HTR-8/SVneo (cell line): ENCODE measurements around the gene HLA-DQA2.
"Not testable (repeated sequence)": the region's sequence is repeated elsewhere in the genome, so short reads cannot be mapped to it uniquely, and the experiment has no call there.

Experiments
- DNase-seq: peaks from one replicate; pipeline ENCODE4 v3.0.0; 2011; ENCODE audit warnings: low spot score, mixed read lengths; ENCODE audit not compliant: insufficient read length
- FAIRE-seq: peaks from 2 replicates; lab custom pipeline; 2011; peaks lifted over from hg19 to GRCh38; lab: Jason Lieb, UNC

Gene HLA-DQA2

DNA sequence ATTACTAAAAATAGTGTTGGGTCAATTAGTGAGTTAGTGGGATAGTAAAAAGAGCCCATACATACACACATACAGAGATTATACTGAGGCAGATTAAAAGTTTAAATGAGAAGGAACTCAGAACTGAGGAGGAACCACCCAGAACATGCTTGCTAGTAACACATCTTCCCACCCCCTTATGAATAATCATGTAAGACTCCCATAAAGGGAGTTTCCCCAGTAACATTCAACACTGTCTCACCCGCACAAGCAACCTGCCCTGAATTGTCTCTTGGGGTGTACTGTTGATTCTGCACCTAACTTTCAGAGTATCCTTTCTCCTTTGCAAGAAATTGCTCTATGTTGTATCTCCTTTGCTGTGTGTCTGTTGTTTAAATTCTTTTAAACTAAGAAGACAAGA lies 33.2 kb downstream of the HLA-DQA2 start:
- FAIRE-seq = no peak
- no peak for DNase-seq

DNA sequence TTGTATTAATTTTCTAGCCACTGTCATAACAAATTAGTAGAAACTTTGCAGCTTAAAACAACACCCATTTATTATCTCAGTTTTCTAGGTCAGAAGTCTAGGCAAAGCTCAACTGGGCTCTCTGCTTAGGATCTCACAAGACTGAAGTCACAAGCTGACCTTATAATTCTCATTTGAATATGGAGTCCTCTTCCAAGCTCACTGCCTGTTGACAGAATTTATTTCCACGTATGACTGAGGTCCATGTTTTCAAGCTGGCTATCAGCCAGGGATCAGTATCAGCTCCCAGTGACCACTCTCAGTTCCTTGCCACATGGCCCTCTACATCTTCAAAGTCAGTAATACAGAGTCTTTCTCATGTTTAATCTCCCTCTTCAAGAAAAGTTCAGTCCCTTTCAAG lies 33.9 kb downstream of the HLA-DQA2 start:
- no peak for DNase-seq
- no peak for FAIRE-seq

DNA sequence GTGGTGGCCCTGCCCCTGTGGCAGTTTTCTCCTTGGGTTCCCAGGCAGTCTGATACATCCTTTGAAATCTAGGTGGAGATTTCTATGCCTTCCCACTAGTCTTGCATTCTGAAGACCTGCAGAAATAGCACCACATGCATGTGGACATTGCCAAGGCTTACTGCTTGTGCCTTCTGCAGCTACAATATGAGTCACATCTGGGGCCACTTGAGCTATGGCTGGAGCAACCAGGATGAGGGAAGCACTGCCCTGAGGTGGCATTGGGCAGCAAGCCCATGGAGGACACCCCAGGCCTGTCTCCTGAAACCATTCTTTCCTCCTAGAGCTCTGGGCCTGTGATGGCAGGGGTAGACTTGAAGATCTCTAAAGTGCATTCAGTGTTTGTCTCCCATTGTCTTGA lies 37.8 kb downstream of the HLA-DQA2 start:
- no peak for FAIRE-seq
- no peak for DNase-seq

DNA sequence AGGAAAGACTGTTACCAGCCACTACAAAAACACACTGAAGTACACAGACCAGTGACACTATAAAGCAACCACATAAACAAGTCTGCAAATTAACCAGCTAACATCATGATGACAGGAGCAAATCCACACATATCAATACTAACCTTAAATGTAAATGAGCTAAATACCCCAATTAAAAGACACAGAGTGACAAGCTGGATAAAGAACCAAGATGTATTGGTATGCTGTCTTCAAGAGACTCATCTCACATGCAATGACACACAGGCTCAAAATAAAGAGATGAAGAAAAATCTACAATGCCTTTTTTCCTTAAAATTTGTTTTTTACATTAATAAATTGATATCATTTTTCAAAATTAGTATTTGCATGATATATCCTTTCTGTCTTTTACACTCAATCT lies 41.7 kb downstream of the HLA-DQA2 start:
- FAIRE-seq = not testable (repeated sequence)

DNA sequence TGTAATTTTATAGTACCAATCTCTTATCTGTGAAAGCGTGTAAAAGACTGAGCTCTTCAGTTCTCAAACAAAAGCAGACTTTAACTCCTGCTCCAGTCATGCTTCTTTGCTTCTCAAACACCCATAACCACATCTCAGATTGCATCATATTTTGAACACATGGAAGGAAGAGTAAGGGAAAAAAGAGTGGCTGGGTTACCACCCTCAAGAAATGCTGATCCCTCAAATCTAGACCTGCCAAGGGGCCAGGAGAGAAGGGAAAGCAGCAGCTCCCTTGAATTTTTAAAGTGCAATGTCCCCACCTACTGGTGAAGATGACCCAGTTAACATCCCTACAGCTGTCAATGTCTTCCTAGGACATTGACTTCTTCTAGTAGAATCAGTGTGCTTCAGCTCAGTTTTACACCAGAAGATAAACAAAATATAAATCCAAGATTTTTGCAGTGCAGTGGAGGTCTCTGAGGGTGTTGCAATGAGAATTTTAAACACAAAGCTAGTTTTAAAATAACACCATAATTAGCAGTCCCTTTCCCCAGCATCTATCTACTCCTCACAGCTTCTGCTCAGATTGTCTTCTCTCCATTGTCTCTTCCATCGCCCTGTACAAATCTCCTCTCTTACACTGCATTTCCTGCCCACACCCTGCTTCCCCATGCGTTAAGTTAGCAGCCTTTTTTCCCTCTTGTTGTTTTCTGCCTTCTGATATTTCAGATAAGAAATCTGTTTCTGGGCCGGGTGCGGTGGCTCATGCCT lies 44.8 kb downstream of the HLA-DQA2 start:
- DNase-seq = peak; percentile 60
- no peak for FAIRE-seq

More for the DNA sequence above, 41.7 kb downstream of the HLA-DQA2 start:
- not testable (repeated sequence) for DNase-seq

DNA sequence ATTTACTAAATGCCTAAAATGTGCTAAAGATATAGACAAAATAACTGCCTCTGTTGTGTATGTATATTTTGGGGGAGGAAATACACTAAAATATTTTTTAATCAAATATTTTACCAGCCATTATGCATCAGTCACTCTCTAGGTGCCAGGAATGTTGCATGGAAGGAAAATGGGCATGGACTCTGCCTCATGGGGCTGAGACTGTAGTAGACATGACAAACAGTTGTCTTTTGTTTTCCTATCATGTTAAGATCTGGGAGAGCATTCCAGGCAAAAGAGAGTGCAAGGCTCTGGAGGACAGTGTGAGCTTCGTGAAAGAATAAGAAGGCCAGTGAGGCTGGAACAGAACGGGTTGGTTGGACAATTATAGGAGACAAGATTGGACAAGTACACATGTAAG lies 49.1 kb downstream of the HLA-DQA2 start:
- no peak for FAIRE-seq
- DNase-seq = no peak

DNA sequence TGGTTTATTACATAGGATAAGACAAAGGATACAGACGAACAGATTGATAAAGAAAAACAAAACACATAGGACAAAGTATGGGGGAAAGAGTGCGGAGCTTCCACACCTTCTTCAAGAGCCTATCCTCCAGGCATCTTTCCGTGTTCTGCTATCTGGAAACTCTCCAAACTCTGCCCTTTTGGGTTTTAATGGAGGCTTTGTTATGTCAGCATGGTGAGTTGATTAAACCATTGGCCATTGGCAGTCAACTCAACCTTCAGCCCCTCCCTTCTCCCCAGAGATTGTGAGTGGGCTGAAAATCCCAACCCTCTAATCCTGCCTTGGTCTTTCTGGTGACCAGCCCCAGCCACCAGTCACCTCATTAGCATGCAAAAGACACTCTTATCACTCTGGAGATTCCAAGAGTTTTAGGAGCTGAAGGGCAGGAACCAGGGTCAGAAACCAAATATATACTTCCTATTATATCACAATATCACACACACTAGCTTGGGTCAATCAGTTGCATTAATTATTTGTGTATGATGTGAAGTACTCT lies 51.8 kb downstream of the HLA-DQA2 start:
- DNase-seq (no peak), FAIRE-seq (no peak)

DNA sequence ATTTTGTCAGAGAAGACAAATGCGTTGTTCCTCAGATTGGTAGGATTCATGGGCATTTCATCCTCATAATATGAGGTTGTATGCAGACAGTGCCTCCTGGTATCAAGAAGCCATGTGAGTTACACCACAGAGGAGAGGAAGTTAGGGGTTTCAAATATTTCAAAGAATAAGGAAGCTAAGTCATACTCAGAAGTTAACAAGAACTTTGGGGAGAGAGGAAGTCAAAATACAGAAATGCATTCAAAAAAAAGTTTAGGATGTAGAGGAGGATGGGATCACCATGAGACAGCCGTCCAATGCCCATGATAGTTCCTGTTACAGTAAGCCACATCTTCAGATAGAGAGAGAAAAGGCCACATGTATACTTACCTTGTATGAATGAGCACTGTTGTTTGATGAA lies 53.3 kb downstream of the HLA-DQA2 start:
- no peak for DNase-seq
- FAIRE-seq = no peak
